Measurements from ENCODE around the gene RPP25L.

RPP25L gene

GRCh38 chr9:34568774-34569173 is 43.1 kb downstream of the RPP25L start:
- DNase-seq (ENCODE audit: low read depth) = no peak

- DNase-seq (ENCODE audit: low read depth) = no peak
These were observed 43.8 kb downstream of the RPP25L start for GRCh38 chr9:34568133-34568532.

GRCh38 chr9:34566972-34567371 is 44.9 kb downstream of the RPP25L start:
- no peak for DNase-seq (ENCODE audit: low read depth)

- DNase-seq (ENCODE audit: low read depth) = no peak
These were observed 45.6 kb downstream of the RPP25L start for GRCh38 chr9:34566322-34566721.

- no peak for DNase-seq (ENCODE audit: low read depth)
These were observed 46.0 kb downstream of the RPP25L start for GRCh38 chr9:34565856-34566255.

- DNase-seq (ENCODE audit: low read depth) = no peak
These were observed 47.3 kb downstream of the RPP25L start for GRCh38 chr9:34564617-34565016.

GRCh38 chr9:34563262-34563661 is 48.6 kb downstream of the RPP25L start:
- DNase-seq (ENCODE audit: low read depth) = no peak

- DNase-seq (ENCODE audit: low read depth) = no peak
These were observed 49.7 kb downstream of the RPP25L start for GRCh38 chr9:34562135-34562745.

- no peak for DNase-seq (ENCODE audit: low read depth)
These were observed 51.2 kb downstream of the RPP25L start for GRCh38 chr9:34560599-34561214.

All from activated T-cell treated with anti-CD3 and anti-CD28 coated beads for 1 hour (primary cell).